Measurements from ENCODE around the gene ARHGAP45.

GRCh38 chr19:1055886-1056620 lies 10.9 kb upstream of the ARHGAP45 start:
- TF ChIP-seq CTCF (IDR thresholded peaks at IDR 0.05) (no peak), POLR2A (IDR thresholded peaks at IDR 0.05; ENCODE audit: low read depth) (no peak), POLR2AphosphoS5 (IDR thresholded peaks at IDR 0.05) (no peak)
